ENCODE data around the gene SPR. TPM values are rescaled to one million over a fixed set of nuclear protein-coding genes. Genes with fewer than 3 reads are reported as not detected.
A peak's percentile ranks its signal among the peaks of the same experiment; 100 is the strongest.

The SPR gene
- polyA plus RNA-seq, 2 of the 4 experiments (the other 2 are of a cell fraction) = 88.5 to 138 TPM

GRCh38 chr2:72917138-72917876 lies 30.1 kb downstream of the SPR start, which contains the start of gene EMX1:
Gene EMX1 (plus strand): TSS chr2:72917519. CDS start chr2:72917853, 334 bp downstream.
- Histone ChIP-seq H3K4me3 (peak within 1 kb of the TSS; percentile 48), H3K4me1 (peaks cover 37% of the 10 kb centered on the region), H3K9me3 (no peaks in the 10 kb centered on the region), H3K27ac (peak within 1 kb of the TSS in 1 of 2 experiments; percentile 10; a peak in 2 of 6 replicates), H3K4me2 (peak within 1 kb of the TSS; percentile 99)
- peak; percentile 45; the same call in 1 of the 2 replicates for TF ChIP-seq MAX (IDR thresholded peaks at IDR 0.05)
- no peak for TF ChIP-seq RFX5 (IDR thresholded peaks at IDR 0.05)
- no peak for TF ChIP-seq CHD4 (IDR thresholded peaks at IDR 0.05; ENCODE audit: borderline replicate concordance)
- TF ChIP-seq HOXA7 (CRISPR knock-in tag; IDR thresholded peaks at IDR 0.05) = no peak
- no peak for TF ChIP-seq JUN (IDR thresholded peaks at IDR 0.05)
- POLR2A ChIA-PET = no interaction called here
- ATAC-seq (peak; percentile 44 to 63), DNase-seq (ENCODE audit: low read depth in 1 of 2, low spot score in 1 of 2) (peak; percentile 65 to 79), FAIRE-seq (no peak)
- CTCF ChIA-PET = interaction anchor here (0.6 to 13.4 kb wide), 12 partner anchors 9 to 789 kb away, joined by 3 to 211 read pairs (median 4); partner anchors contain the start of gene SPR
- WGBS (ENCODE audit: missing lambda C conversion rate) = 6% methylated on average over 11 of the region's 82 CpGs

DNA sequence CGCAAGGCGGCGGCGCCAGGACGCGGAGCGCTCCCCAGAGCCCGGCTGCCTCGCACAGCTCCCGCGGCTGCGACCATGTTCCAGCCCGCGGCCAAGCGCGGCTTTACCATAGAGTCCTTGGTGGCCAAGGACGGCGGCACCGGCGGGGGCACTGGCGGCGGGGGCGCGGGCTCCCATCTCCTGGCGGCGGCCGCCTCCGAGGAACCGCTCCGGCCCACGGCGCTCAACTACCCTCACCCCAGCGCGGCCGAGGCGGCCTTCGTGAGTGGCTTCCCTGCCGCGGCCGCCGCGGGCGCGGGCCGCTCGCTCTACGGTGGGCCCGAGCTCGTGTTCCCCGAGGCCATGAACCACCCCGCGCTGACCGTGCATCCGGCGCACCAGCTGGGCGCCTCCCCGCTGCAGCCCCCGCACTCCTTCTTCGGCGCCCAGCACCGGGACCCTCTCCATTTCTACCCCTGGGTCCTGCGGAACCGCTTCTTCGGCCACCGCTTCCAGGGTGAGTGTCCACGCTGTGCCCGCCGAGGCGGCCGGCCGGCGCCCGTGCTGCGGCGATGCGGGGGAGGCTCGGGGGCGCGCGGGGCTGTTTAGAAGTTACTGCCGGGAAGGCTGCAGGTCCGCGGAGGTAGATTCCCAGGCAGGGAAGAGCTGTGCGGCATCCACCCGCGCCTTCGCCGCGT lies 30.8 kb downstream of the SPR start:
- no peaks in the 10 kb centered on the region for H3K9me3 ChIP-seq
- FAIRE-seq = no peak
- H3K27ac ChIP-seq = peak overlapping the region in 1 of 2 experiments; percentile 1; a peak in 2 of 6 replicates
- no peak for DNase-seq (ENCODE audit: low read depth in 1 of 2, low spot score in 1 of 2)
- TF ChIP-seq, protein P1, sequence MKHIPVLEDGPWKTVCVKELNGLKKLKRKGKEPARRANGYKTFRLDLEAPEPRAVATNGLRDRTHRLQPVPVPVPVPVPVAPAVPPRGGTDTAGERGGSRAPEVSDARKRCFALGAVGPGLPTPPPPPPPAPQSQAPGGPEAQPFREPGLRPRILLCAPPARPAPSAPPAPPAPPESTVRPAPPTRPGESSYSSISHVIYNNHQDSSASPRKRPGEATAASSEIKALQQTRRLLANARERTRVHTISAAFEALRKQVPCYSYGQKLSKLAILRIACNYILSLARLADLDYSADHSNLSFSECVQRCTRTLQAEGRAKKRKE (CRISPR knock-in tag; IDR thresholded peaks at IDR 0.05; ENCODE audit: low read depth) = no peak
- peak; percentile 70; the same call in 1 of the 2 replicates for TF ChIP-seq HDAC2 (IDR thresholded peaks at IDR 0.05)
- no peak for TF ChIP-seq ESRRA (IDR thresholded peaks at IDR 0.05; ENCODE audit: borderline replicate concordance, low read length)
- no peak for TF ChIP-seq MAZ (IDR thresholded peaks at IDR 0.05; ENCODE audit: borderline replicate concordance, low read depth, low read length)
- peak; percentile 73; the same call in 1 of the 2 replicates for TF ChIP-seq RNF2 (IDR thresholded peaks at IDR 0.05; ENCODE audit: borderline replicate concordance, low read depth)
- peak; percentile 17 to 30 for ATAC-seq
- CTCF ChIA-PET = interaction anchor here (0.6 to 13.4 kb wide), 10 partner anchors 8 to 372 kb away, joined by 3 to 211 read pairs (median 4); partner anchors contain the start of gene SPR
- under 1% methylated on average over 31 of the region's 89 CpGs for WGBS (ENCODE audit: missing lambda C conversion rate)
- H3K4me2 ChIP-seq = peak overlapping the region; percentile 99
- POLR2A ChIA-PET = no interaction called here
- H3K4me3 ChIP-seq = peak overlapping the region; percentile 48
- peaks cover 37% of the 10 kb centered on the region for H3K4me1 ChIP-seq

DNA sequence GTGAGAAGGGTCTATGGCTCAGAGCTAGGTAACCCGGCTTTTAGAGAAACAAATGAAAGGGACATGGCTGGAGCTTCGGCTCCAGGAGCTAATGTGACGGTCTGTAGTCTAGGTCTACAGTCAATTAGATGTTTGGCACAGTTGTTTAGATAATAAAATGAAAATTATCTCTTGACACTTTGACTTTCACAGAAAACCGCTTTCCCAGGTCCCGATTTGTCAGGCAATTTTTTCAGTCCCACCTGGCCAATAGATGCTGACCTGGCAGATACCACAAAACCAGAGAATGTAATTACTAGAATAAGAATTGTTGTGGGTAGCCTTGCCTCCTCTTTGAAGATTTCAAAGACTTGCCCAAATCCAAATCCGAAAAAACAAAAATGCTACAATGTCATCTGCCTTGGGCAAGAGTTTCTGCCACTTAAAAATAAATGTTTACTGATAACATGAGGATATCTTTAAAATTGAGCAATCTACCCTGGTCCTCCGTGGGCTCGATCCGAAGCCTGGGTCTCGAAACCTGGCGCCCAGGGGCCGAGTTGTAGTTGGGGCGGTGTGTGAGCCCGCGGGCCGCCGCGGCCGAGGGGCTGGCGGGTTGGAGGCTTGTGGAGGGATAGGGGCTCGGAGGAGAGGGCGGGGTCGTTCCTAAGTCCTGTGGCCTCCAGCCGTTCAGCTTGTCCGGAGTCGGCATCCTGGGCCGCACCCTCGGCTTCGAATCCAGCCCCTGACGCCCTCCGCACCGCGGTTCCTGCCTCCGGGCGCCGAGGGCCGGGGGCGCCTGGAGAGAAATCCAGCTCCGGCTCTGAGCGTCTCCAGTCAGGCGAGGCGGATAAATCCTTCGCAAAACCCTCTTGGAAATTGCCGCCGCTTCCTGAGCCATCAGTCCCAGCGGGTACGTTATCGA lies 32.5 kb downstream of the SPR start:
- ChIA-PET POLR2A (no interaction called here), CTCF (interaction anchor here (0.6 to 13.4 kb wide), 4 partner anchors 28 to 414 kb away, joined by 3 to 211 read pairs (median 3); partner anchors contain the start of gene SPR)
- ATAC-seq = no peak
- Histone ChIP-seq H3K4me3 (0 out of 3 replicates have a peak overlapping the region, but pooled peaks have one; percentile 15), H3K4me2 (peak overlapping the region; percentile 58), H3K27ac (no peak overlapping the region), H3K4me1 (peaks cover 37% of the 10 kb centered on the region), H3K9me3 (no peaks in the 10 kb centered on the region)
- peak; percentile 46 for FAIRE-seq
- 47% methylated on average over 48 of the region's 48 CpGs for WGBS (ENCODE audit: missing lambda C conversion rate)
- DNase-seq (ENCODE audit: low read depth in 1 of 2, low spot score in 1 of 2) = no peak
- no peak for TF ChIP-seq EP300 (IDR thresholded peaks at IDR 0.05)
- no peak for TF ChIP-seq FOSB (CRISPR knock-in tag; IDR thresholded peaks at IDR 0.05)
- TF ChIP-seq HOXB13 (CRISPR knock-in tag; IDR thresholded peaks at IDR 0.05; ENCODE audit: low read depth) = no peak
- TF ChIP-seq ZFP36 (IDR thresholded peaks at IDR 0.05; ENCODE audit: borderline replicate concordance, partially characterized antibody) = peak; percentile 2
- TF ChIP-seq, protein P2, sequence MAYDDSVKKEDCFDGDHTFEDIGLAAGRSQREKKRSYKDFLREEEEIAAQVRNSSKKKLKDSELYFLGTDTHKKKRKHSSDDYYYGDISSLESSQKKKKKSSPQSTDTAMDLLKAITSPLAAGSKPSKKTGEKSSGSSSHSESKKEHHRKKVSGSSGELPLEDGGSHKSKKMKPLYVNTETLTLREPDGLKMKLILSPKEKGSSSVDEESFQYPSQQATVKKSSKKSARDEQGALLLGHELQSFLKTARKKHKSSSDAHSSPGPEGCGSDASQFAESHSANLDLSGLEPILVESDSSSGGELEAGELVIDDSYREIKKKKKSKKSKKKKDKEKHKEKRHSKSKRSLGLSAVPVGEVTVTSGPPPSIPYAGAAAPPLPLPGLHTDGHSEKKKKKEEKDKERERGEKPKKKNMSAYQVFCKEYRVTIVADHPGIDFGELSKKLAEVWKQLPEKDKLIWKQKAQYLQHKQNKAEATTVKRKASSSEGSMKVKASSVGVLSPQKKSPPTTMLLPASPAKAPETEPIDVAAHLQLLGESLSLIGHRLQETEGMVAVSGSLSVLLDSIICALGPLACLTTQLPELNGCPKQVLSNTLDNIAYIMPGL (CRISPR knock-in tag; IDR thresholded peaks at IDR 0.05; ENCODE audit: borderline replicate concordance) = no peak
- no peak for TF ChIP-seq FOSL2 (IDR thresholded peaks at IDR 0.05)
- TF ChIP-seq FOSL2 (CRISPR knock-in tag; IDR thresholded peaks at IDR 0.05) = no peak
- TF ChIP-seq RNF2 (IDR thresholded peaks at IDR 0.05; ENCODE audit: borderline replicate concordance, low read depth) = peak; percentile 77
- TF ChIP-seq PHF8 (IDR thresholded peaks at IDR 0.05; ENCODE audit: borderline replicate concordance, low read depth) = no peak
- peak in 1 of 2 experiments; percentile 23; a peak in 1 of 4 replicates for TF ChIP-seq CEBPB (IDR thresholded peaks at IDR 0.05)
- no peak for TF ChIP-seq BHLHE40 (IDR thresholded peaks at IDR 0.05; ENCODE audit: low read depth, low read length)
- no peak; the same call in 1 of the 2 replicates for TF ChIP-seq CBX8 (IDR thresholded peaks at IDR 0.05)
- TF ChIP-seq NPAS2 (CRISPR knock-in tag; IDR thresholded peaks at IDR 0.05; ENCODE audit: borderline replicate concordance) = no peak
- TF ChIP-seq PBX3 (IDR thresholded peaks at IDR 0.05) = no peak
- no peak for TF ChIP-seq RAD21 (conservative IDR thresholded peaks at IDR 0.05 in 1 of 2, IDR thresholded peaks at IDR 0.05 in 1 of 2)

Measured in A549 (cell line).